HEK293 (cell line): ENCODE results near the gene IQCE.

ENCODE experiments used
- CTCF ChIA-PET: fragments of 350-600 bp; formaldehyde crosslinking; extraction: SDS; loops from one replicate; lab custom pipeline; 2021; ENCODE audit warnings: antibody characterized with exemption; lab: Yijun Ruan, JAX
- POLR2A ChIA-PET: fragments of 300-600 bp; formaldehyde crosslinking; extraction: SDS; loops from one replicate; lab custom pipeline; 2020; ENCODE audit warnings: antibody characterized with exemption, inconsistent platforms; lab: Yijun Ruan, JAX
- H3K27ac ChIP-seq: fragments of 200-500 bp; sonication (Bioruptor generic); 2 replicates; pipeline ENCODE4 v1.5.1; 2014; ENCODE audit warnings: low read depth, low read length, control low read depth, inconsistent platforms; ENCODE audit errors: extremely low read depth
- H3K36me3 ChIP-seq, 2 experiments: fragments of 200-500 bp in 1 of 2; sonication (Bioruptor generic) in 1 of 2; 1 replicate in 1 of 2; 2 replicates in 1 of 2; pipeline ENCODE4 v1.5.1; 2014 to 2017; ENCODE audit warnings: inconsistent platforms in 2 of 2, low read length in 2 of 2; ENCODE audit not compliant: control insufficient read depth in 2 of 2, insufficient read depth in 1 of 2
- H3K4me1 ChIP-seq: fragments of 200-500 bp; sonication (Bioruptor generic); 2 replicates; pipeline ENCODE4 v1.5.1; 2014; ENCODE audit warnings: mild to moderate bottlenecking, low read length, inconsistent platforms; ENCODE audit not compliant: control insufficient read depth, insufficient read depth
- H3K4me3 ChIP-seq: 2 replicates; pipeline ENCODE4 v1.5.1; 2011; ENCODE audit warnings: low read depth, mild to moderate bottlenecking, control low read depth, low read length, moderate library complexity
- H3K9me3 ChIP-seq: fragments of 200-500 bp; sonication (Bioruptor generic); 2 replicates; pipeline ENCODE4 v1.5.1; 2014; ENCODE audit warnings: low read depth, low read length, inconsistent platforms; ENCODE audit not compliant: control insufficient read depth, insufficient read depth
- ATF2 ChIP-seq: fragments of 450-650 bp; formaldehyde crosslinking; IDR thresholded peaks from 2 replicates; pipeline ENCODE4 v1.5.1; 2016; ENCODE audit warnings: missing biosample characterization, missing genetic modification characterization, low read depth
- FEZF1 ChIP-seq: fragments of 450-650 bp; formaldehyde crosslinking; IDR thresholded peaks from 2 replicates; pipeline ENCODE4 v1.5.1; 2016; ENCODE audit warnings: missing biosample characterization, missing genetic modification characterization
- GFI1B ChIP-seq: fragments of 450-650 bp; formaldehyde crosslinking; IDR thresholded peaks from 2 replicates; pipeline ENCODE4 v1.5.1; 2016; ENCODE audit warnings: missing biosample characterization, missing genetic modification characterization
- GLIS1 ChIP-seq: fragments of 450-650 bp; formaldehyde crosslinking; IDR thresholded peaks from 2 replicates; pipeline ENCODE4 v1.5.1; 2016; ENCODE audit warnings: missing biosample characterization, missing genetic modification characterization
- GLIS2 ChIP-seq: fragments of 450-650 bp; formaldehyde crosslinking; IDR thresholded peaks from 2 replicates; pipeline ENCODE4 v1.5.1; 2016; ENCODE audit warnings: missing biosample characterization, missing genetic modification characterization
- TCF7L2 ChIP-seq: IDR thresholded peaks from 2 replicates; pipeline ENCODE4 v1.6.1; 2011; ENCODE audit warnings: low read depth, mild to moderate bottlenecking, inconsistent platforms, low read length, moderate library complexity, borderline replicate concordance
- WT1 ChIP-seq: fragments of 450-650 bp; formaldehyde crosslinking; IDR thresholded peaks from 2 replicates; pipeline ENCODE4 v1.5.1; 2016; ENCODE audit warnings: missing biosample characterization, missing genetic modification characterization
- ZBTB7A ChIP-seq: fragments of 450-650 bp; formaldehyde crosslinking; IDR thresholded peaks from 2 replicates; pipeline ENCODE4 v1.5.1; 2016; ENCODE audit warnings: low read depth, missing biosample characterization, missing genetic modification characterization
- ZFP37 ChIP-seq: fragments of 450-650 bp; formaldehyde crosslinking; IDR thresholded peaks from 2 replicates; pipeline ENCODE4 v1.5.1; 2016; ENCODE audit warnings: missing biosample characterization, missing genetic modification characterization
- ZNF174 ChIP-seq: fragments of 450-650 bp; formaldehyde crosslinking; IDR thresholded peaks from 2 replicates; pipeline ENCODE4 v1.5.0; 2017; ENCODE audit warnings: missing biosample characterization, mild to moderate bottlenecking, missing genetic modification characterization
- ZNF335 ChIP-seq: fragments of 450-650 bp; formaldehyde crosslinking; conservative IDR thresholded peaks from 2 replicates; pipeline ENCODE4 v1.5.1; 2016; ENCODE audit warnings: missing biosample characterization, missing genetic modification characterization
- ZNF501 ChIP-seq: fragments of 450-650 bp; formaldehyde crosslinking; IDR thresholded peaks from 2 replicates; pipeline ENCODE4 v1.5.1; 2016; ENCODE audit warnings: missing biosample characterization, missing genetic modification characterization
- ZNF596 ChIP-seq: fragments of 450-650 bp; IDR thresholded peaks from 2 replicates; pipeline ENCODE4 v1.5.0; 2018; ENCODE audit warnings: missing biosample characterization, mild to moderate bottlenecking, missing genetic modification characterization, moderate library complexity
- ZNF629 ChIP-seq: fragments of 450-650 bp; formaldehyde crosslinking; IDR thresholded peaks from 2 replicates; pipeline ENCODE4 v1.5.1; 2017; ENCODE audit warnings: missing biosample characterization, missing genetic modification characterization
- ZNF677 ChIP-seq: fragments of 450-650 bp; IDR thresholded peaks from 2 replicates; pipeline ENCODE4 v1.5.0; 2018; ENCODE audit warnings: missing biosample characterization, mild to moderate bottlenecking, missing genetic modification characterization, moderate library complexity
- ZNF830 ChIP-seq: fragments of 450-650 bp; IDR thresholded peaks from 2 replicates; pipeline ENCODE4 v1.5.0; 2018; ENCODE audit warnings: missing biosample characterization, missing genetic modification characterization, low read depth, mild to moderate bottlenecking, moderate library complexity
- TF ChIP-seq, protein P1 (sequence below): fragments of 450-650 bp; formaldehyde crosslinking; IDR thresholded peaks from 2 replicates; pipeline ENCODE4 v1.5.1; 2017; ENCODE audit warnings: missing biosample characterization, mild to moderate bottlenecking, missing genetic modification characterization, moderate library complexity
- TF ChIP-seq, protein P2 (sequence below): fragments of 450-650 bp; formaldehyde crosslinking; IDR thresholded peaks from 2 replicates; pipeline ENCODE4 v1.5.1; 2016; ENCODE audit warnings: missing biosample characterization, missing genetic modification characterization

The IQCE gene

DNA sequence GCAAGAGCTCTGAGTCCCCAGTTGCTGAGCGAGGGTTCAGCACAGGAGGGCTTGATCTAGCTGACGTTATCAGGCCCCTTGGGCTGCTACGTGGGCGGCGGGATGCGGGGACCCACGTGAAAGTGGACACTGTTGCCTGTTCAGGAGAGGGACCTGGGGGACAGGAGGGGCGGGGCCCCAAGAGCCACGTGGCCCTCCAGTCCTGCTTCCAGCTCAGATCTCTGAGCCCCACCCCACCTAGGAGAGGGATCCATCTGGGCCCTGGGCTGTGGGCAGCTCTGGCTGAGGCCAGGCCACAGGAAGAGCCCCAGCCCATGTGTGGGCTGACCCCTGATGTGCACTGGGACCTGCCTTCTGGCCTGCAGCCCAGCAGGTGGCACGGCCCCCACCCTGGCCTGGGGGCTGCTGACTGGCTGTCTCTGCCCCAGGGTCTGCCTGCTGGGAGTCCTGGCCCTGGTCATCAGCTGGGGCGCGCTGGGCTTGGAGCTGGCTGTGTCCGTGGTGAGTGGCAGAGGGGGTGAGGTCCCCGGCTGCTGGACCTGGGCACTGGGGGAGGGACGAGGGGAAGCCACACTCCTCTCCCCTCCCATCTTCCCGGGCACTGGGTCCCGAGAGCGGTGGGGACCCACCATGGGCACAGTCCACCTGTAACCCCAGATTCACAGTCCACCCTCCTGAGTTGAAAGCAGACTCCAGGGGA lies 90.5 kb downstream of the IQCE start:
- H3K27ac ChIP-seq: no peak overlapping the region
- H3K9me3 ChIP-seq: no peaks in the 10 kb centered on the region
- H3K4me1 ChIP-seq: no peaks in the 10 kb centered on the region
- peaks cover 0 to 42% of the 10 kb centered on the region in 2 experiments; a peak in 1 of 3 replicates for H3K36me3 ChIP-seq
- CTCF ChIA-PET: interaction anchor here (1.9 kb wide), 1 partner anchor 40 kb away, joined by 7 read pairs; no protein-coding TSS in a partner anchor
- POLR2A ChIA-PET: no interaction called here
- TF ChIP-seq WT1 (tag by site-specific recombination) (no peak), ZNF596 (tag by site-specific recombination) (no peak), ZNF677 (tag by site-specific recombination) (no peak), ATF2 (no peak), GLIS2 (tag by site-specific recombination) (peak; percentile 24; the same call in 1 of the 2 replicates), ZNF830 (tag by site-specific recombination) (no peak), TCF7L2 (no peak)
- H3K4me3 ChIP-seq: no peak overlapping the region

GRCh38 chr7:2649991-2650390 lies 91.2 kb downstream of the IQCE start:
- CTCF ChIA-PET: interaction anchor here (1.9 kb wide), 1 partner anchor 41 kb away, joined by 7 read pairs; no protein-coding TSS in a partner anchor
- peaks cover 0 to 42% of the 10 kb centered on the region in 2 experiments; a peak in 1 of 3 replicates for H3K36me3 ChIP-seq
- POLR2A ChIA-PET: interaction anchor here (1.2 kb wide), 1 partner anchor 19 kb away, joined by 4 read pairs; the partner anchor contains the start of gene TTYH3
- H3K4me1 ChIP-seq: no peaks in the 10 kb centered on the region
- no peak overlapping the region for H3K4me3 ChIP-seq
- H3K27ac ChIP-seq: no peak overlapping the region
- no peak for TF ChIP-seq ZFP37 (tag by site-specific recombination)
- no peaks in the 10 kb centered on the region for H3K9me3 ChIP-seq

DNA sequence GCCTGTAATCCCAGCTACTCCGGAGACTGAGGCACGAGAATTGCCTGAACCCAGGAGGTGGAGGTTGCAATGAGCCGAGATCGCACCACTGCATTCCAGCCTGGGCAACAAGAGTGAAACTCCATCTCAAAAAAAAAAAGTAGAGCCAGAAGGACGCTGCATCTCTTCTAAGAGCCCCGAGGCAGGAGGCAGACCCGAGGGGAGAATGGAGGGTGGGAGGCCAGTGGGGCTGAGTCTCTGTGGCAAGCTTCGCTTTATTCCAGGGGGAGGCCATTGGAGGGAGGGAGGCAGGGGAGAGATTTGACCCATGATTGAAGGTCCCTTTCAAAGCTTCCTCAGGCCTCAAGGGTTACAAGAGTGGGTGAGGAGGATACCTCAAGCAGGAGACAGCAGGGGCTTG lies 91.7 kb downstream of the IQCE start:
- CTCF ChIA-PET: interaction anchor here (0.7 to 1.9 kb wide), 3 partner anchors 12 to 166 kb away, joined by 3 to 7 read pairs (median 3); no protein-coding TSS in a partner anchor
- H3K9me3 ChIP-seq: no peaks in the 10 kb centered on the region

GRCh38 chr7:2651336-2651735 lies 92.6 kb downstream of the IQCE start:
- POLR2A ChIA-PET: no interaction called here
- CTCF ChIA-PET: interaction anchor here (0.5 to 1.9 kb wide), 5 partner anchors 13 to 167 kb away, joined by 3 to 7 read pairs (median 3); no protein-coding TSS in a partner anchor
- no peaks in the 10 kb centered on the region for H3K4me1 ChIP-seq

More for the DNA sequence above, 91.7 kb downstream of the IQCE start:
- Histone ChIP-seq H3K36me3 (peaks cover 0 to 43% of the 10 kb centered on the region in 2 experiments; a peak in 1 of 3 replicates), H3K4me3 (no peak overlapping the region), H3K27ac (no peak overlapping the region), H3K4me1 (no peaks in the 10 kb centered on the region)
- TF ChIP-seq GLIS1: peak; percentile 27
- no peak for TF ChIP-seq ZNF174 (tag by site-specific recombination)
- TF ChIP-seq GFI1B (tag by site-specific recombination): no peak
- TF ChIP-seq ZBTB7A (tag by site-specific recombination): no peak
- POLR2A ChIA-PET: interaction anchor here (1.2 kb wide), 1 partner anchor 19 kb away, joined by 4 read pairs; the partner anchor contains the start of gene TTYH3

More at GRCh38 chr7:2651336-2651735, 92.6 kb downstream of the IQCE start:
- Histone ChIP-seq H3K4me3 (no peak overlapping the region), H3K36me3 (peaks cover 0 to 52% of the 10 kb centered on the region in 2 experiments; a peak in 1 of 3 replicates), H3K27ac (no peak overlapping the region), H3K9me3 (no peaks in the 10 kb centered on the region)
- TF ChIP-seq TCF7L2: no peak
- TF ChIP-seq ZNF629 (tag by site-specific recombination): no peak
- no peak for TF ChIP-seq ZNF335
- no peak for TF ChIP-seq FEZF1 (tag by site-specific recombination)
- TF ChIP-seq, protein P1, sequence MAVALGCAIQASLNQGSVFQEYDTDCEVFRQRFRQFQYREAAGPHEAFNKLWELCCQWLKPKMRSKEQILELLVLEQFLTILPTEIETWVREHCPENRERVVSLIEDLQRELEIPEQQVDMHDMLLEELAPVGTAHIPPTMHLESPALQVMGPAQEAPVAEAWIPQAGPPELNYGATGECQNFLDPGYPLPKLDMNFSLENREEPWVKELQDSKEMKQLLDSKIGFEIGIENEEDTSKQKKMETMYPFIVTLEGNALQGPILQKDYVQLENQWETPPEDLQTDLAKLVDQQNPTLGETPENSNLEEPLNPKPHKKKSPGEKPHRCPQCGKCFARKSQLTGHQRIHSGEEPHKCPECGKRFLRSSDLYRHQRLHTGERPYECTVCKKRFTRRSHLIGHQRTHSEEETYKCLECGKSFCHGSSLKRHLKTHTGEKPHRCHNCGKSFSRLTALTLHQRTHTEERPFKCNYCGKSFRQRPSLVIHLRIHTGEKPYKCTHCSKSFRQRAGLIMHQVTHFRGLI (tag by site-specific recombination): no peak
- TF ChIP-seq, protein P2, sequence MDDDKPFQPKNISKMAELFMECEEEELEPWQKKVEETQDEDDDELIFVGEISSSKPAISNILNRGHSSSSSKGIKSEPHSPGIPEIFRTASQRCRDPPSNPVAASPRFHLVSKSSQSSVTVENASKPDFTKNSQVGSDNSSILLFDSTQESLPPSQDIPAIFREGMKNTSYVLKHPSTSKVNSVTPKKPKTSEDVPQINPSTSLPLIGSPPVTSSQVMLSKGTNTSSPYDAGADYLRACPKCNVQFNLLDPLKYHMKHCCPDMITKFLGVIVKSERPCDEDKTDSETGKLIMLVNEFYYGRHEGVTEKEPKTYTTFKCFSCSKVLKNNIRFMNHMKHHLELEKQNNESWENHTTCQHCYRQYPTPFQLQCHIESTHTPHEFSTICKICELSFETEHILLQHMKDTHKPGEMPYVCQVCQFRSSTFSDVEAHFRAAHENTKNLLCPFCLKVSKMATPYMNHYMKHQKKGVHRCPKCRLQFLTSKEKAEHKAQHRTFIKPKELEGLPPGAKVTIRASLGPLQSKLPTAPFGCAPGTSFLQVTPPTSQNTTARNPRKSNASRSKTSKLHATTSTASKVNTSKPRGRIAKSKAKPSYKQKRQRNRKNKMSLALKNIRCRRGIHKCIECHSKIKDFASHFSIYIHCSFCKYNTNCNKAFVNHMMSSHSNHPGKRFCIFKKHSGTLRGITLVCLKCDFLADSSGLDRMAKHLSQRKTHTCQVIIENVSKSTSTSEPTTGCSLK (tag by site-specific recombination): no peak
- no peak for TF ChIP-seq ZNF501 (tag by site-specific recombination)
